Right atrium auricular region (tissue), 2 donors: ENCODE data around the gene SORBS1. TPM values are rescaled to one million over a fixed set of nuclear protein-coding genes. Genes with fewer than 3 reads are reported as not detected.

ENCODE experiments used
- DNase-seq: peaks from one replicate; pipeline ENCODE4 v3.0.0-alpha.2; 2019; ENCODE audit warnings: low spot score
- H3K27ac ChIP-seq, 2 donors: fragments of 200-600 bp; sonication (generic); 1 replicate in 1 of 2; 2 replicates in 1 of 2; pipeline ENCODE4 v1.5.1; 2016 to 2019
- H3K27me3 ChIP-seq, 2 donors: fragments of 200-600 bp; sonication (generic); one replicate each; pipeline versions ENCODE4 v1.5.1 to v1.6.0; 2017 to 2019
- H3K36me3 ChIP-seq: fragments of 200-600 bp; sonication (generic); one replicate; pipeline ENCODE4 v1.5.1; 2016
- H3K4me1 ChIP-seq, 2 donors: fragments of 200-600 bp; sonication (generic); one replicate each; pipeline versions ENCODE4 v1.5.1 to v1.6.0; 2017 to 2019
- H3K4me3 ChIP-seq, 2 donors: fragments of 200-600 bp; sonication (generic); 1 replicate in 1 of 2; 2 replicates in 1 of 2; pipeline ENCODE4 v1.5.1; 2017 to 2019; ENCODE audit warnings: mild to moderate bottlenecking in 1 of 2, moderate library complexity in 1 of 2
- H3K9me3 ChIP-seq, 2 donors: fragments of 200-600 bp; sonication (generic); one replicate each; pipeline ENCODE4 v1.5.1; 2019
- total RNA-seq, 2 donors: library from RNA; depleted of rRNA; stranded (reverse); fragments of >200 nt; gene quantifications; one replicate each; pipeline ENCODE4 v1.1.0, GENCODE V29; 2016
- TF ChIP-seq, protein P1 (sequence below), 2 donors: fragments of 200-600 bp; sonication (generic); IDR thresholded peaks; one replicate each; pipeline ENCODE4 v1.5.1; 2019; ENCODE audit warnings: antibody characterized with exemption in 2 of 2

The SORBS1 gene
- total RNA-seq, 2 donors from 2014 or later, result 742 to 815 TPM

GRCh38 chr10:95447685-95448084 lies 113.5 kb downstream of the SORBS1 start:
- peak overlapping the region; percentile 88 to 96 for H3K27ac ChIP-seq
- DNase-seq, result no peak
- H3K4me3 ChIP-seq, result no peak overlapping the region
- TF ChIP-seq, protein P1, sequence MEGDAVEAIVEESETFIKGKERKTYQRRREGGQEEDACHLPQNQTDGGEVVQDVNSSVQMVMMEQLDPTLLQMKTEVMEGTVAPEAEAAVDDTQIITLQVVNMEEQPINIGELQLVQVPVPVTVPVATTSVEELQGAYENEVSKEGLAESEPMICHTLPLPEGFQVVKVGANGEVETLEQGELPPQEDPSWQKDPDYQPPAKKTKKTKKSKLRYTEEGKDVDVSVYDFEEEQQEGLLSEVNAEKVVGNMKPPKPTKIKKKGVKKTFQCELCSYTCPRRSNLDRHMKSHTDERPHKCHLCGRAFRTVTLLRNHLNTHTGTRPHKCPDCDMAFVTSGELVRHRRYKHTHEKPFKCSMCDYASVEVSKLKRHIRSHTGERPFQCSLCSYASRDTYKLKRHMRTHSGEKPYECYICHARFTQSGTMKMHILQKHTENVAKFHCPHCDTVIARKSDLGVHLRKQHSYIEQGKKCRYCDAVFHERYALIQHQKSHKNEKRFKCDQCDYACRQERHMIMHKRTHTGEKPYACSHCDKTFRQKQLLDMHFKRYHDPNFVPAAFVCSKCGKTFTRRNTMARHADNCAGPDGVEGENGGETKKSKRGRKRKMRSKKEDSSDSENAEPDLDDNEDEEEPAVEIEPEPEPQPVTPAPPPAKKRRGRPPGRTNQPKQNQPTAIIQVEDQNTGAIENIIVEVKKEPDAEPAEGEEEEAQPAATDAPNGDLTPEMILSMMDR (IDR thresholded peaks at IDR 0.05), result no peak
- H3K27me3 ChIP-seq, result no peaks in the 10 kb centered on the region
- no peaks in the 10 kb centered on the region for H3K36me3 ChIP-seq
- H3K4me1 ChIP-seq, result peaks cover 0 to 89% of the 10 kb centered on the region in 2 donors
- no peaks in the 10 kb centered on the region for H3K9me3 ChIP-seq

GRCh38 chr10:95445837-95446486 lies 115.2 kb downstream of the SORBS1 start:
- Histone ChIP-seq H3K27me3 (no peaks in the 10 kb centered on the region), H3K27ac (peak overlapping the region; percentile 88 to 96), H3K4me3 (no peak overlapping the region), H3K36me3 (no peaks in the 10 kb centered on the region), H3K9me3 (no peaks in the 10 kb centered on the region), H3K4me1 (peaks cover 0 to 79% of the 10 kb centered on the region in 2 donors)
- peak; percentile 83 for DNase-seq
- TF ChIP-seq, protein P1 (IDR thresholded peaks at IDR 0.05), result peak; percentile 82 to 87

- peak; percentile 90 for DNase-seq
- no peaks in the 10 kb centered on the region for H3K27me3 ChIP-seq
- no peaks in the 10 kb centered on the region for H3K9me3 ChIP-seq
- peaks cover 0 to 81% of the 10 kb centered on the region in 2 donors for H3K4me1 ChIP-seq
- no peak overlapping the region for H3K4me3 ChIP-seq
- H3K36me3 ChIP-seq, result no peaks in the 10 kb centered on the region
- H3K27ac ChIP-seq, result peak overlapping the region; percentile 88 to 96
- TF ChIP-seq, protein P1 (IDR thresholded peaks at IDR 0.05), result no peak
Observed at GRCh38 chr10:95445223-95445836, 115.8 kb downstream of the SORBS1 start.

- Histone ChIP-seq H3K9me3 (no peaks in the 10 kb centered on the region), H3K4me3 (no peak overlapping the region), H3K36me3 (no peaks in the 10 kb centered on the region), H3K27ac (peak overlapping the region; percentile 88 to 96), H3K27me3 (no peaks in the 10 kb centered on the region), H3K4me1 (peaks cover 0 to 85% of the 10 kb centered on the region in 2 donors)
- TF ChIP-seq, protein P1 (IDR thresholded peaks at IDR 0.05), result no peak
- no peak for DNase-seq
Observed at GRCh38 chr10:95444792-95445191, 116.4 kb downstream of the SORBS1 start.

DNA sequence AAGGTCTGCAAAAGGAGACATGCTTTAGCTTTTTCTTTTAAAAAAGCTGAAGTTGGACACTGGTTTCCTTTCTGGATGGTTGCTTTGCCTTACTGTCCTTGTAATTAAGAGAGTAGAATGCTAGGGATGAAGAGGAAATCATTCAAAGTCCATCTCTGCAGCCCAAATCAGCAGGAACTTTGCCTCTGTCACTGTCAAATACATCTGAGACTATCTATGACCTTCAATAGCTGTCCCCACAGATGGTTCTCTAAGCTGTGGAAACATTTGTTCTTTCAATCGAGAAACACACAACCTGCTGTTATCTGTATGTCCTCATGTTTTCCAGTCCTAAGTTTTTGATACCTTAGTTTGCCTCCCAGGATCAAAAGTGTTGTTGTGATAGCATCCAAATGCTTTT lies 117.5 kb downstream of the SORBS1 start:
- no peak for DNase-seq

More for the DNA sequence above, 117.5 kb downstream of the SORBS1 start:
- Histone ChIP-seq H3K27me3 (no peaks in the 10 kb centered on the region), H3K9me3 (no peaks in the 10 kb centered on the region), H3K27ac (peak overlapping the region; percentile 88 to 96), H3K4me1 (peaks cover 0 to 83% of the 10 kb centered on the region in 2 donors), H3K36me3 (peaks cover 11% of the 10 kb centered on the region), H3K4me3 (no peak overlapping the region)
- TF ChIP-seq, protein P1 (IDR thresholded peaks at IDR 0.05), result no peak
